GM19324 (cell line): ENCODE data around the gene RPL27A.
A peak's percentile ranks its signal among the peaks of the same experiment; 100 is the strongest.

Experiments used
- ATAC-seq: cut with Tn5 transposase; IDR thresholded peaks from one replicate; pipeline ENCODE4 v1.9.1; 2021; ENCODE audit warnings: mild to moderate bottlenecking, moderate library complexity; ENCODE audit not compliant: unreplicated experiment, low FRiP score

RPL27A gene

DNA sequence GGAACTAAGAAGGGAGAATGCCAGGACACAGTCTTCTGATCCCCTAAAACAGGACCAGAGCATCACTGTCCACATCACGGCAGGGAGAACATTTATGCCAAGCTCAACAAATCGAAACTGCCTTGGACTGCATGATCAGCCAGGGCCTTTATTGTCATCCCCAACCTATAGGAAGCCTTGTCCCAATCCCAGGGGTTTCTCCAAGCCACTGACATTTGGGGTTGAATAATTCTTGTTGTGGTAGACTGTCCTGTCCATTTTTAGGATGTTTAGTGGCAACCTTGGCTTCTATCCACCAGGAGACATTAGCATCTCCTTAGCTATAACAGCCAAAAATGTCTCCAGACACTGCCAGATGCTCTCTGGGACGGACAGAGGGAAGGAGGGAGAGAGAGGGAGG, 37.1 kb downstream of the RPL27A start:
- ATAC-seq = no peak

DNA sequence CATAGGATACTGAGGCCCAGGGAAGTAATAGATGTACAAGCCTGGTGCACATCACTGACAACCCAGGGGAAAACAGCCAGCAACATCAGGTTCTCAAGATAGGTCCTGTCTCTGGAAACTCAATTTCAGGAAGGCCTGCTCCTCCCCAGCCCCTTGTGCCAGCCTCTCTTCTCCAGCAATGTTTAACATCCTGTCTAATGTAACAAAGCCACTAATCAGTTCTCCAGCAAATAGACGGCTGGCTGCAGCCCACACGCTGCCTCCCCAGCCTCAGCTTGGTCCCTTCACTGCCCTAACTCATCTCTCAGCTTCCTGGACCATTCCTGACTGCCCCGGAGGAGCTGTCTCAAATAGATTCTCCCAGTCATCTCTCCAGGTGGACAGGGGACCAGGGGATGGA, 37.8 kb downstream of the RPL27A start:
- ATAC-seq = no peak

DNA sequence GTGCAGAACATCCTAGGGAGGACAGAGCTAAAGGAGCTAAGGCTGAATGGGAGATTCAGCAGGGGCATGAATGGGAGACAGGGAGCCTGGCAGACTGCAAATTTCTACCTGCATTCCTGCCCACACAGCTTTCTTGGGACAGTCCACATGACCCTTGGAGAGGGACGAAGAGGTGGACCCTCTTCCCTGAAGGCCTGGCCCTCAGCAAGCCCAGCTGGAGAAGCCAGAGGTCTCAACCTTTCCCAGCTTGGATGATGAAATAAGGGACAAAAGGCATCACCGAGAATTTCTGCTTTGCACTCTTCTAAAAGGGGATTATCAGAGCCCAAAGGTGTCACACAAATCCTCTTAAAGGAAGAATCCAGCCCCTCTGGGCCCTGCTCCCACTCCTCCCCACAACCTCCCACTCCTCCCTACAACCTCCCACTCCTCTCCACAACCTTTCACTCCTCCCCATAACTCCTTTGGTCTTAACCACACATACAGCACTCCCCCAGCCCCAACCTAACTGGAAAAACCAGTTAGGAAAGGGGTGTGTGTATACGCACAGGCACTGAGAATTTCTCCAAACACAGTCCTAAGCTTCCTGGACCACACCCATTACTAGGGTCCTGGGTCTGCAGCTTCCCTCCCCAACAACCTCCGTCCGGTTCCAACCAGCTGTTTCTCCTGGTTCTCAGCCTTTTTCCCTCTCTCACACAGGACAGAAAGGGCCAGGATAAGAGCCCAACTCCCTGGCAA, 38.4 kb downstream of the RPL27A start:
- no peak for ATAC-seq

DNA sequence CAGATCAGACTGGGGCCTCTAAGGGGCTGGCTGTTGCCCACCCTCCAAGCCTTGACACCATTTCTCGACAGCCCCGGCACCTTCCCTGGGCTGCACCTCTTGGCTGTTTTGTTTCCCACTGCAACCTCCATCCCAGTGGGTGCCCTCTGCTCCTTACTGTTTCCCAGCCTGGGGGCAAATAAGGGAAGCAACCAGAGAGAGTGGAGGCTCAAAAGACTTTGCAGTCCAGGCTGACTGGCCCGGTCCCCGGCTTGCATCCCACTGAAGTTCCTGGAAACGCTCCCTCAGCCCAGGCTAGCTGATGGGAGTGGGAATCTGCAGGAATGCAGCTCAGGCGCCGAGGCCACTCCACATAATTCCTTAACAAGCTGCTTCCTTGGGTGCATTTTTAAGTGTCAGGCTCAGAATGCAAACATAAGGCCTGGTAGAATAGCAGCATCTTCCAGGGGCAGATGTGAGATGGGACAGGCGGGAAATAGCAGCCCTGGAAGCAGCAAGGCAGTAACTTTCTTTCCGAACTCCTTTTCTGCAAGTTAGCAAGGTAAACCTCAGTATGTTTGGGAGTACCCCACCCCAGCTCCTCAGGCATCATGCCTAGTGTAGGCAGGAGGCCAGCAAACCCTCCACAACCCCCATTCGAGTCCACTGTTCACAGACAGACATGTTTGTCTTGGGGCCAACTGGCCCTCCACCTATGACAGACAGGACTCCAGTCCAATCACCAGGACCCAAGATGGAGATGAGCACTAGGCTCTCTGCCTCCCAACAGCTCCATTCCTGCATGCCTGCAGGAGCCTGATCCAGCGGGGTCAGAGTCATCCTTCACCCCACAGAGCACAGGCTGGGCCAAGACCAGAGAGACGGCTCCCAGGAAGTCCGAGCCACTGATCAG, 39.3 kb downstream of the RPL27A start:
- no peak for ATAC-seq

DNA sequence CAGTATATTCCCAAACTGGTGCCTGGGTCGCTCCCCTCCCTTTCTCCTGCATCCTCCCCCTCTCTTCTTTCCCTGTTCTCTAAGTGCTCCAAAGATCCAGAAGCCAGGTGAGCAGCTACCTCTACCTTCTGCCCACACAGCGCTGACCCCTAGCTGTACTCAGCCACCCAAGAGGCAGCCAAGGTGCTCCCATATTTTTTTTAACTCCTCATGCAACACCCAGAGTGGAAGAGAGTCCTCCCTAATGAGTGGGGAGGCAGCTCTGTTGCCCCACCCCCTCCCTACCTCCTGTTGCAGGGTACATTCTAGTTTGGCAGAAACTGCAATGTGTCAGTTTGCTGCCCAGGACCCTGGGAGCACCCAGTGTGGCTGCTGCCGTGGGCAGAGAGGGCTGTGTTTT, 40.2 kb downstream of the RPL27A start:
- ATAC-seq = no peak

DNA sequence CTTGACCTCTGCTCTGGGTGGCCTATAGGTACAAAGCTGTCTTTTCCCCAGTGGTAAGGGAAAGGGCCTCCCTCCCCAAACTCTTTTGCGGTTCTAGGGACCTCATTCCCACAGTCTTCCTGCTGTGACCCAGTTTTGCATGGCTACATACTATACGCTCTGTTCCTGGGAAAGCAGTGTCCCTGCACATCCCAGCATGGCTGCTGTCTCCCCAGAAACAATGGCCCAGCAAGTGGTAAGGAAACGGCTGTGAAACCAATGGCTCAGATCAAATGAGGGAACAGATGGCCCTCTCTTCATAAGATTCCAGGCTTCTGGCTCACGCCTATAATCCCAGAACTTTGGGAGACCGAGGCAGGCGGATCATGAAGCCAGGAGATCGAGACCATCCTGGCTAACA, 41.1 kb downstream of the RPL27A start:
- ATAC-seq = no peak

DNA sequence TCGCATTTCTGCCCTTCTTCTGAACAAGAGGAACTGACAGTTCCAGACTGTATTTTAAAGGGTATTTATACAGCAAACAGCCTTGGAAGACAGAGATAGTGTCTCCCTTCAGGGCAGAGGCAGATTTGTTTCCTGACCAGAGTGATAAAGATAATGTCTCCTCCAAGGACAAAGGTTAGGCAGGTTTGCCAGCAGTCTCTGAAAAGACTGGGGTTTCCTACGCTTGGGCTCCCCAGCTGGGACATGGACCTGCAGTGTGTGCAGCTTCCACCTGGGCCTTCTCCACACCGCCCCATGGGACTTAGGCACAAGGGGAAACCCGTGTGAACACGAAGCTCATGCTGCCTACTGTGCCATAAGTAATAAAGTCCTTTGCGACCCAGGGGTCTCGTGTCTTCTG, 42.1 kb downstream of the RPL27A start:
- no peak for ATAC-seq

DNA sequence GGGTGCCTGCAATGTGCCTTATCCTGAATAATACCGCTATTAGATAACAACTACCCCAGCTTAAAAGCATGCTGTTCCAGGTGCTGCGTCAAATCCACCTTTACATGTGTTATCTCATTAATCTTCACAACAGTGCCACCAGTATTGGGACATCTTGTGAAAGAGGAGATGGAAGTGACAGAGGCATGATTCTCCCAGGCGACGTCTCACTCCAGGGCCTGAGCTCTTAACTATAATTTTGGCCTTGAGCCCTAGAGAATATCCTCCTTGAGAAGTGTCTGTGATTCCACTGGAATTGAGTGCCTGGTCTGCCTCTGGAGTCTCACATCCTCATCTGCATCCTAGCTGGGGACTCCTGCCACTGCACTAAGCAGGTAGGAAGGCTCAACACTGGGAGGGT, 43.8 kb downstream of the RPL27A start:
- ATAC-seq = no peak

DNA sequence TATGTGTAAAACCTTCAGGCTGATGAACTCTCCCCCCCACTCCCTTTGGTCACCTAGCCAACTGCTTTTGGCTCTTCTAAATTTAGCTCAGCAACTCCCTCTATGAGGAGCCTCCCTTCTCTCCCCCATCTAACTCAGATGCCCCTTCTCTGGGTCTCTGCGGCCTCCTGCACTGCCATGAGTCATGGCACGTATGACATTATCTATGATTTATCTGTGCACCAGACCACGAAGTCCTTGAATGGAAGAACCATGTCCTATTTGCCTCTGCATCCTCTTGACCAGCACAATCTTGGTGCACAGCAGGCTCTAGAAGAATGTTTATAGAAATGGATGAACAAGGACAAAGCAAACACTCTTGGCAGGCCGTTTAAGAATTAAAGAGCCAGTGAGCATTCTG, 46.0 kb downstream of the RPL27A start:
- no peak for ATAC-seq

DNA sequence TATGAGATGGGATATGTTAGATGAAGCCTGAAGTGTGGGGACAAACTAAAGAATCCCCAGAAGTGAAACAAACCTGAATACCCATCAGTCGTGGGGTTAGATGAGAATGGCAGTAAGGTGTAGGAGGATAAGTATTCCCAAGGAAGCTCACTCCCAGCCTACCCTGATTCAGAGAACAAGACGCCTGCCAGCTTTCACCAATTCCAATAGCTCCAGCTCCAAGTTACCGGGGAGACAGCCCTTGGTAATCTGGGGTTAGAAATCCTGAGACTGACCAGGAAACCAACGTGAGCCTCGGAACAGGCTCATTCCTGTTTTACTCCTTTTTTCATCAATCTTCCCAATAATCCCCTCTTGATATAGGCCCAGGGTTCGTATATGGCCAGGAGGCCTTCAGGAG, 46.5 kb downstream of the RPL27A start:
- no peak for ATAC-seq

DNA sequence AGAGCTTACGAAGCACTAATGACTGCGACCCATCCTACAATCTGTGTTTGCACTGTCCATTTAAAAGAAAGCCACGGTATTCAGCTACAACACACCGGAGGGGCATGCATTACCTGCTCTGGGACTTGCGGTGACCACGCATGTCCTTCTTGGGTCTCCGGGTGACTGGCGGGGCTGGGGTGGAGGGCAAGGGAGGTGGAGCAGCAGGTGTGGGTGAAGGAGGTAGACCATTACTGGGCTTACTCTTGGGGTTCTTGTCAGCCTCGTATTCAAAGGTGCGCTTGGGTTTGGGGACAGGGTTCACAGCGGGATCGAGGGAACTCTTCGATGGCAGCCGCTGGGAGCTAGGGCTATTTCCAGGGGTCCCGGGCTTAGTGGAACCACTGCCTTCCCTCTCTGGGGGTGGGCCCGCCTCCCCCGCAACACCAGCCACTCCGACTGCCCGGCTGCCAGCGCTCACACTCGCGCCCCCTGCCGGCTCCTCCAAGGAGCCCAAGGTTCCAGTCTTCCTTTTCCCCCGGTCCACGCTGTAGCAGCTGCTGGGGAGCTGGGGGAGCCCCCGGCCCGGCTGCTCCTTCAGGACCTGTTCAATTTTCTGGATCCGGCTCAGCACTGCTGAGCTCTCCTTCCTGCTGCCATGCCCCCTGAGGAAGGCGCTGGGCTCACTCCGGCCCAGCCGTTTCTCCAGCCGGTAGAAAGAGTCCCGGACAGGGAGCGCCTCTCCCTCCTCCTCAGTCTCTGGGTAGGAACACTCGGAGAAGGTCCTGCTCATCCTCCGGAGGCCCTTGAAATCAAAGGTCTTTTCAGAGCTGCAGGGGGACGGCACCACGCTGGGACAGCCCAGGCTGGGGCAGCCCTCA, 47.5 kb downstream of the RPL27A start:
- no peak for ATAC-seq

DNA sequence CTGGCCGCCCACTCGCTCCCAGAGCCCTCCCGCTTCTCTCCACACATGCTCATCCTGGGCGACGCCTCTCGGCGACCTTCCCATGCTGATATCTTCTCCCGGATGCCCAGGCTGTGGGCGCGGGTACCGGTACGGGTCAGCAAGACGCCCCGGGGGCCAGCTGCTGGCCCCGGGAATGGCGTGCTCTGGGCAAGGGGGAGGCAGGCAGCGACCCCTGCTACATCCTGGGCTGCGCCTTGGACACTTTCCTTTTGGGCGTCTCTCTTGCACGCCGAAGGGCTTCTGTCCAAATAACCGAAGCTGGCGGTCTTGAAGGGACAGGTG, 48.1 kb downstream of the RPL27A start:
- no peak for ATAC-seq

DNA sequence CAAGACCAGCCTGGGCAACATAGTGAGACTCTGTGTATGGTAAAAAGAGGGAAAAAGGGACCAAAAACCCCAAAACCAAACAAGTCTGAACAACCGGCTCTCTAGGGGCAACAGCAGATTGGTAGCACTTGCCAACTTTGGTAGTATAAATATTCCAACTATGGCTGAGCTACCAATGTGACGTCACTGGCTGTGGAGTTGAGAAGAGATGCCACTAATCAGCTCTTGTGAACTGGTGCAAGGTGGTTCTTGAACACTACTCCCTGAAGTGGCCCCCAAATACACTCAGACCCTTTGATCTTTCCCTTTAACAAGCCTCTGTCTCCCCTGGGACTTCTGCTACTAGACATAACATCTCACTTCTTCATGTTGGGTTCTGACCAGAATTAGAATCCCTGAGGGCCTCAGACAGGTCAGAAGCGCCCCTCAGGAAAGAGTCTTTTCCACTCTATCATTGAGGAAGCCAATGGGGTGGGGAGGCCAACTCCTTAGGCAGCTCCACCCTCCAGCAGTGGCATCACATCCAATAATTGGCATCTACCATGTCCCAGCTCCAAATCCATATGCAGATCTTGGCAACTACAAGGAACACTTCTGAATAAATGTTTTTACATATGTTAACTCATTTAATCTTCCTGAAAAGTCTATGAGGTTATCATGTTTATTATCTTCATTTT, 49.2 kb downstream of the RPL27A start:
- ATAC-seq = no peak

DNA sequence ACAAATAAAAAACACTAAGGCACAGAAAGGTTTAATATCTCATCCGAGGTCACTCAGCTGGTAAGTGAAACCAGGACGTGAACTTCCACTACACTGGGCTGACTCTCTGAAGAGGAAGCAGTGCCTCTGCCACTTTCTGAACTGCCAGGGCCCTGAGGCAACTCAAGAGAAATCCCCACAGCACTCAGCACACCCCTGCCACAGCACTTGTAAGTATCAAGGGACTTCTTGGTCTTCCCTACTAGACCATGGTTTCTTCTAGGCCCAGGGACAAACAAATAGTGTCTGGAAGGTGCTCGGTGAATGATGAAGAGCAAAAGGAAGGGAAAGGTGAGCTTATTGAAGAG, 49.7 kb downstream of the RPL27A start:
- peak; percentile 78 for ATAC-seq

DNA sequence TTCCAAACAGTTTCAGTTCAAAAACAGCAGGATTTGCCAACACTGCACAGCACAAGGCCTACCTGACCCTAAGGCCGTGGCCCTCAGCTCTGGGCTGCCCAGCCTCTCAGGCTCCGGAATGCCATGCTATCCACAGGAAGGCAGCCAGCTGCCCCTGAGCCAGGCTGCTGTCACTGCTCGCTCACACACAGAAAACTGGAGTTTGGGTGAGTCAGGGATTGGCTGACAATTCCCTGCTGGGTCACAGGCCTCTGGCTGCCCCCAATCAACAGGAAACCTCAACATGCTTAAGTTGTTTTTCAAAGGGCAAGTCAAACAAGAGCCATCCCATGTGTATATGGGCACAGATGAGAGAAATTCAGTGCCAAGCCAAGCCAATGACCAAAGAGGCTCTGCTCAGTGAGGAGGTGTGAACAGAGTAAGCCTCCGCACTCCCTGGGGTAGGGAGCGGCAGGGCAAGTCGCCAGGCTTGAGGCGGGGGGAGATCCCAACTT, 50.2 kb downstream of the RPL27A start:
- ATAC-seq = peak; percentile 19

DNA sequence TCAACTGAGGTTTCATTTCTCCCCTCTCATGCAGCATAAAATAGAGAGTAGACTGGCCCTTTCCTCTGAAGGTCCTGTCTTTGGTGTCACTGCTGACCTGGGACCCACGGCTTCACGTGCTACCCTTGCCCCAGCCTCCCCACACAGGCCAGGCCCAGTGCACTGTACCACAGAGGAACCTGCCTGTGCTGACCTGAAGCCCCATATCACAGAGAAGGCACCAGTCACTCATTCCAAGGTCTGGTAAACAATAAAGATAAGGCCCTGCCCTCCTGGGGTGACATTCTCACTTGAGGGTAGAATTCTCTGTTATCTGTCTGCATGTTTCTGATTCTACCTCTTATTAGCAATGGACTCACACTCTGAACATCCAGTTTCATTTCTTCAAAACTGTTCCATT, 51.3 kb downstream of the RPL27A start:
- no peak for ATAC-seq

DNA sequence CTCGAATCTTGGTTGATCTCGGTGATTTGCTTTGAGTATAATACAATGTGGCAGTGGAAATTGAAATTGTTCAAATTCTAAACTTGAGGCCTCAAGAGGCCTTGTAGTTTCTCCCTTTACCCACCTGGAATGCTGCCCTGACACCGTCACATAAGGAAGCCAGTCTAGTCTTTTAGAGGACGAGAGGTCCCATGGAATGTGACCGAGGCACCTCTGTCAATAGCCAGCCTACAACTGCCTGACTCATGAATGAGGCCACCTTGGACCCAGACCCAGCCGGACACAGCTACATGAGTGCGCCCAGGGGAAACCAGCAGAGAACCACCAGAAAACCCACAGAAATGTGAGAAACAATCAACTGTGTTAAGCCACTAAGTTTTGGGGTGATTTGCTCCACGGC, 52.5 kb downstream of the RPL27A start:
- no peak for ATAC-seq

DNA sequence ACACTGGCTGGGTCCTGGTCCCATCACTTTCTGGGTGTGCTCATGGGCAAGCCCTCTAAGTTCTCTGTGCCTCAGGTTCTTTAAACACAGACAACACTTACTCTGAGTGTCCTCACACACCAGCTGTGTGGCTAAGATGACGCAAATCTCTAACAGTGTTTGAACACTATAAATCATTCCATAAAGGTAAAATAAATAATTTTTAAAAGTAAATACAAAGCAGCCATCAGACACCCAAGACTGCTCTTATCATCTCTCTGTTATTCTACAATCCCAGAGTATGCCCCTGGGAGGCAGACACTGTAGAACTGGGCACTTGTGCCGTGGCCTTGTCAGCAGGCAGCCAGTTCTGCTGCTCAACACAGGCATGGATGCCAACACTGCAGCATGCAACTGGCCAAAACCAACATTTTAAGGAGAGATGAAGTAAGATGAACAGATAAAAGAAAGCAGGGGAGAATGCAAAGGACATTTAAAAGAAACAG, 56.8 kb downstream of the RPL27A start:
- ATAC-seq = no peak
